Activated naive CD8-positive, alpha-beta T cell treated with anti-CD3 and anti-CD28 coated beads, Interleukin-2, amount 50 U/mL, for 16 hours (primary cell): Measurements from ENCODE around the gene GRIK3.

ENCODE experiments used
- DNase-seq: peaks from one replicate; pipeline ENCODE4 v3.0.0-alpha.2; 2020; ENCODE audit warnings: low read depth, low spot score

The GRIK3 gene

GRCh38 chr1:37015713-37016112 is 18.6 kb downstream of the GRIK3 start:
- DNase-seq, result no peak

GRCh38 chr1:37012226-37012625 is 22.1 kb downstream of the GRIK3 start:
- no peak for DNase-seq

GRCh38 chr1:37010011-37010410 is 24.3 kb downstream of the GRIK3 start:
- no peak for DNase-seq

GRCh38 chr1:37009521-37009920 is 24.8 kb downstream of the GRIK3 start:
- no peak for DNase-seq

- DNase-seq, result no peak
Observed at GRCh38 chr1:37006132-37006868, 28.0 kb downstream of the GRIK3 start.

GRCh38 chr1:37002898-37003297 is 31.4 kb downstream of the GRIK3 start:
- no peak for DNase-seq

GRCh38 chr1:37001703-37002102 is 32.6 kb downstream of the GRIK3 start:
- no peak for DNase-seq

GRCh38 chr1:36996106-36996505 is 38.2 kb downstream of the GRIK3 start:
- DNase-seq, result no peak

- no peak for DNase-seq
Observed at GRCh38 chr1:36994868-36995267, 39.4 kb downstream of the GRIK3 start.

GRCh38 chr1:36994294-36994693 is 40.0 kb downstream of the GRIK3 start:
- DNase-seq, result no peak

- no peak for DNase-seq
Observed at GRCh38 chr1:36992139-36992943, 42.0 kb downstream of the GRIK3 start.

- DNase-seq, result no peak
Observed at GRCh38 chr1:36991551-36991950, 42.8 kb downstream of the GRIK3 start.

- no peak for DNase-seq
Observed at GRCh38 chr1:36990928-36991327, 43.4 kb downstream of the GRIK3 start.

GRCh38 chr1:36989241-36989640 is 45.1 kb downstream of the GRIK3 start:
- no peak for DNase-seq

GRCh38 chr1:36988741-36989193 is 45.5 kb downstream of the GRIK3 start:
- DNase-seq, result no peak

- DNase-seq, result no peak
Observed at GRCh38 chr1:36988321-36988720, 46.0 kb downstream of the GRIK3 start.

- DNase-seq, result no peak
Observed at GRCh38 chr1:36987276-36987675, 47.0 kb downstream of the GRIK3 start.

- DNase-seq, result no peak
Observed at GRCh38 chr1:36986241-36986985, 47.9 kb downstream of the GRIK3 start.

- DNase-seq, result no peak
Observed at GRCh38 chr1:36984675-36985074, 49.6 kb downstream of the GRIK3 start.

- no peak for DNase-seq
Observed at GRCh38 chr1:36984026-36984425, 50.3 kb downstream of the GRIK3 start.

GRCh38 chr1:36982709-36983108 is 51.6 kb downstream of the GRIK3 start:
- DNase-seq, result no peak
